Skin of body (tissue), 2 donors: ENCODE measurements around the gene MPL. TPM values are rescaled to one million over a fixed set of nuclear protein-coding genes. Genes with fewer than 3 reads are reported as not detected.

Experiments used
- DNase-seq: peaks from one replicate; lab custom pipeline; 2025; lab: John Stamatoyannopoulos, UW
- total RNA-seq: library from RNA; depleted of rRNA; stranded (reverse); fragments of >200 nt; gene quantifications from one replicate; pipeline ENCODE4 v1.2.3, GENCODE V29; 2014

MPL gene
- 0.10 TPM for total RNA-seq

GRCh38 chr1:43337588-43337987 lies at the start of gene MPL:
Gene MPL, plus strand, starts transcription at chr1:43337818. Its CDS starts 31 bp downstream, at chr1:43337849.
- DNase-seq = no peak

GRCh38 chr1:43288058-43288784 lies 49.4 kb upstream of the MPL start:
- no peak for DNase-seq

GRCh38 chr1:43288785-43289706 lies 48.6 kb upstream of the MPL start:
- DNase-seq = no peak

- DNase-seq = no peak
These were observed 45.4 kb upstream of the MPL start for GRCh38 chr1:43292216-43292615.

GRCh38 chr1:43292679-43293078 lies 44.9 kb upstream of the MPL start:
- no peak for DNase-seq

GRCh38 chr1:43293176-43293575 lies 44.4 kb upstream of the MPL start:
- DNase-seq = no peak

- DNase-seq = no peak
These were observed 43.5 kb upstream of the MPL start for GRCh38 chr1:43293896-43294760.

- no peak for DNase-seq
These were observed 42.9 kb upstream of the MPL start for GRCh38 chr1:43294761-43295160.

- DNase-seq = no peak
These were observed 41.4 kb upstream of the MPL start for GRCh38 chr1:43296207-43296606.

GRCh38 chr1:43298055-43298454 lies 39.6 kb upstream of the MPL start:
- no peak for DNase-seq

GRCh38 chr1:43299101-43299500 lies 38.5 kb upstream of the MPL start:
- no peak for DNase-seq

GRCh38 chr1:43300378-43301094 lies 37.1 kb upstream of the MPL start, which contains the start of gene TIE1:
Gene TIE1, plus strand, starts transcription at chr1:43300982. Its CDS starts 90 bp downstream, at chr1:43301072.
- peak; percentile 21 for DNase-seq

GRCh38 chr1:43302201-43302600 lies 35.4 kb upstream of the MPL start:
- DNase-seq = no peak

GRCh38 chr1:43302721-43303470 lies 34.7 kb upstream of the MPL start:
- DNase-seq = no peak

- DNase-seq = no peak
These were observed 33.9 kb upstream of the MPL start for GRCh38 chr1:43303471-43304313.

- DNase-seq = no peak
These were observed 33.3 kb upstream of the MPL start for GRCh38 chr1:43304314-43304681.

- no peak for DNase-seq
These were observed 32.8 kb upstream of the MPL start for GRCh38 chr1:43304771-43305300.

GRCh38 chr1:43305461-43305860 lies 32.2 kb upstream of the MPL start:
- no peak for DNase-seq
